Measurements from ENCODE around the gene KCNIP2.
"Not testable (repeated sequence)": the region's sequence is repeated elsewhere in the genome, so short reads cannot be mapped to it uniquely, and the experiment has no call there.

The KCNIP2 gene

DNA sequence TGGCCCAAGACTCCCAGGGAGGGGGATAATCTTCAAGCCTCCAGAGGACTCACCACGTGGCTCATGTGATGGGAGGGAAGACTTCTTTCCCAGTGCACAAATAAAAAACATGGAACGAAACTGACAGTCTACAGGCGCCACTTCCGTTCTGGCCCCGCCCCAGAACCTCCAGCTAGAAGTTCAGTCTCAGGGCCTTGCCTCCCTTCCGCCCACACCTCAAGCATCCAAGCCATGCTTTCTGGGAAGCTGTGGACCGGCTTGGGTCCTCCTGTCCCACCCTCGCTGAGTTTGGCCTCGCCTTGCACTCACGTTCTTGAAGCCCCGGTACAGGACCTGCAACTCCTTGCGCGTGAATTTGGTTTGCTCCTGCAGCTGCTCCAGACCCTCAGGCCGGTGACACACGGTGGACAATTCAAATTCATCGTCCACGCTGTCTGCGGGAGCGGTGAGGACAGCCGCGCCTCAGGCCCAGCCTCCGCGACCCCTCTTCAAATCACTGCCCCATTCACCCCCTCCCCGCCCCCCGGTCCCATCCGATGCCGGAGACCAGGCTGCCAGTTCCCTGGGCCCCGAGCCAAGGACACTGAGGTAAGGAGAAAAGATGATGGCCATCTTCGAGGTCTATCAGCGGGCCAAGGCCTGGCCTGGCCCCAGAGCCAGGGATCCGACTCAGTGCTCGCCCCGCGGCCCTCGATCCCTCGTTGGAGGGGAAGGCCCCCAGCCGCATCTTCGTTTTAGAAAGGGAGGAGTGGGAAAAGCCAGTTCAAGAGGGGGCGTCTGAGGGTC lies 14.6 kb downstream of the KCNIP2 start:
- DNase-seq (ENCODE audit: low spot score) = no peak

DNA sequence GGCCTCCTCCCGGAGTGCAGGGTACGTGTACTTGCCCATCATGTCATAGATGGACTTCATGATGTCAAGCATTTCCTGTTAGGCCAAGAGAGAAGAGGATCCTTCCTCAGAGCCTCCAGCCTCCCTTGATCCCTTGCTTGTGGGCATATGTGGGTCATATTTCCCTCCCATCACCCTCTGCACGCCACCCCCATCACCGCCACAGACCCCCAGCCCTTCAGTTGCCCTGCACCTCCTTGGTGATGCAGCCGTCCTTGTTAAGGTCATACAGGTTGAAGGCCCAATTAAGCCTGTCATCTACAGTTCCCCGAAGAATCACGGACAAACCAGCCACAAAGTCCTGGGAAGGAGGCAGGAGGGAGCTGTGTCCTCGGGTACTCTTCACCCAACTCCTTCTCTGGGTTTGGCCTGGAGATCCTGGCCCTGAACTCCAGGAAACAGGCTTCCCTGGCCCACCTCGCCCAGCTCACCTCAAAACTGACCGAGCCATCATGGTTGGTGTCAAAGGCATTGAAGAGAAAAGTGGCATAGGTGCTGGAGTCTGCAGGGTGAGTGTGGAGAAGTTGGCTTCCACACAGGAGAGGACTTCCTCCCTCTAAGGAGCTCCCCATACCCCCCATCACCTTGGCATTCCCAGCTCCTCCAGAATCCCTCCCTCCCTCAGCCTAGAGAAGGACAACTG lies 15.5 kb downstream of the KCNIP2 start:
- DNase-seq (ENCODE audit: low spot score) = no peak

DNA sequence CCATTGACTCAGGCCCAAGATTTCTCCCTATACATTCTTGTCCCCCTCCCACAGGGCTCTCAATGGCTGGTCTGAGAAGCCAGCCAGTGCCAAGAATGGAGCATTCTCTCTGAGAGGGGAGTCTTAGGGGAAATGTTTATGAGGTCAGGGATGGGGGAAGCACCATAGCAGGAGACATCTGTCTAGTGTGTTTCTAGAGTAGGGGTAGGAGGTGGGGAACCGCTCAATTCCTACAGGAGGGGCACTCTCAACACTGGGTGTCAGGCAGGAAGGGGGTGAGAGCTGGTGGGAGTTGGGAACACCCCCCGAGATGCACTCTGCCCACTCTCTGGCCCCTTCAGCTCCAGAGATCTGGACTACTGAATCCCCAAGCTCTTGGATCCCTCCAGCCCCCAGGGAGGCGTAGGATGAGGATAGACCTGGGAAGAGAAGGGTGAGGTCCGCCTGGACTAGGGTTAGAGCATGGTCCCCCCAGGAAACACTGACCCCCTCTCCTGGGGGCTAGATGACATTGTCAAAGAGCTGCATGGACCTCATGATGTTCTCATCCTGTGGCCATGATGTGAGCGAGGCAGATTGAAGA lies 16.7 kb downstream of the KCNIP2 start:
- no peak for DNase-seq (ENCODE audit: low spot score)

- no peak for DNase-seq (ENCODE audit: low spot score)
These were observed 18.9 kb downstream of the KCNIP2 start for GRCh38 chr10:101824736-101825135.

DNA sequence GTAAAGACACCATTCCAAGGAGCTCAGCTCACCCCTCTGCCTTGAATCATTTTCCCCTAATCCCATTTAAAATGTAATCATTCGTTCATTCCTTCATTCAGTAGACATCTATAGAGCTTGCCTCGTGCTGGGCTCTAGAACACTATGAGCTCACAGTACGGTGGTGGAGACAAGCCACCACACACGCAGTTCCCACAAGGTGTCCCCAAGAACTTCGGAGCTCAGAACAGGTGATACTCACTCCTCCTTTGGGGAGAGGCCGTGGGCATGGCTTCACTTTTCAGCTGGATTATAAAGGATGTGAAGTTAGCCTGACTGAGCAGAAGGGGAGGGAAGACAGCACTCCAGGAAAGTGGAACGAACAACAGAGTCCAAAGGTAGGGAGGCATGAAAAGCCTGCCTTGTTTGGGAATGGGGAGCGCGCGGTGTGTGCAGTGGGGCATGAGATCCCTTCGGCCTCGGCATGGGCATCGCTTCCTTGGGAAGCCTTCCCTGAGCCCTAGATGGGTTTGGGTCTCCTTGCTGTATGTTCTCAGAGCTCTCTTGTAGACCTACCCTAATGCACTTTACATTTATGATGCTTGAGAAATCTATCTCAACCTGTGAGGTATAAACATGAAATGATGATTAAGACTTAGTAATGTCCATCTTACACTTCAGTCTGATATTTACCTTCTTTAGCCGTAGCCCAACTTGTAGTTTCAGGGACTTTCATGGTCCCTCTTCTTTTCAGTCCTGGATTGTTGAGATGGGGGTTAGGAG lies 24.5 kb downstream of the KCNIP2 start:
- DNase-seq (ENCODE audit: low spot score) = no peak

- peak; percentile 98 for DNase-seq (ENCODE audit: low spot score)
These were observed 25.3 kb downstream of the KCNIP2 start, which contains the start of gene OGA for GRCh38 chr10:101818119-101818871. TSS of gene OGA (minus strand) at chr10:101818444. CDS start at chr10:101818022, 422 bp downstream.

DNA sequence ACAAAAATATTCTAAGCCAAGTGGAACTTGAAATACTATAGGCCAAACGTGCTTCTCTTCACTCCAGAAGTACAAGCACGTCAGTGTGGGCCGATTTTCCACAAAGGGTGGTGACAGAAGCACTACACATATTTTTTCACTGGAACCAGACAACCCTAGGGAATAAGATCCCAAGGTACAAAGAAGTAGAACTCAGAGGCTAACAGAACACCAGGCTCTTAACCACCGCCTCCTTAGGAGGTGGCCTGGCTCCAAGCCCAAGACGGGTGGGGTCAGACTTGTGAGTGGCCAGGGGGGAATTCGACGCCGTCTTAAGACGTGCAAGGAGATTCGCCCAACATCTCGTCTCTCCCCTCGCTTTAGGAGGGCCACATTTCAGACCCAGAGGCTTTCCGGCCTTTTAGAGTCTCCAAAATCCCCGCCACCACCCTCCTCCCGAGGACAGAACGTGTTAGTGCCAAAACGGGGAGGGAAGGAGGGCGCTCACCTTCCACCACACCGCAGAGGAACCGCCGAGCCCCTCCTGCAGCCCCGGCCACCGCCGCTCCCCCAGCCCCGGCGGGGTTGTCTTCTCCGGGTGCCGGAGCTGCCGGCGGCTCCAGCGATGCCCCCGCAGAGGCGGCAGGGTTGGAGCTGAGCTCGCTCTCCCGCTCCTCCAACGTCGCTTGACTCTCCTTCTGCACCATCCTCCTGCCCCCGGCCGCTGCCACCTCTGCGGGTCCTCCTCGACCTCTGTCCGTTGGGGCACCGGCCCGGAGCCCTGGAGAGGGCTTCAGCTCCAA lies 26.1 kb downstream of the KCNIP2 start:
- DNase-seq (ENCODE audit: low spot score) = peak; percentile 78

DNA sequence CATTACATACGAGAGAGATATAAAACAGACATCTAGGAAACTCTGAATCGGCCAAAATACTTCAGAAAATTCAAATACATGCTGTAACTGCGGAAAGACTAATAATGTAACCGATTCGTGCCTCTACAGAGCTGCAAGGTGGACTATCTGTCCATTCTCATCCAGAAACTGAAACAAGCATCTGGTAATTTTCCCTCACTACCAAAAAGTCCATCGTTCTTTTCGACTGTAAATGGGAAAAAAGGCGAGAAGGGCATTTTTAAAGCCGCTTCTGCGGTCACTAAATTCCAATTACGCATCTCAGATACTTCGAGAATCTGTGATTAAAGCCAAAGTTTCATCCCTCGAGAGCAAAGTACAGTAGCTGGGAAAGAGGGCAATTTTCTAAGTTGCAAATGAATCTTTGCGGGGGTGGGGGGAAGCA lies 26.7 kb downstream of the KCNIP2 start:
- no peak for DNase-seq (ENCODE audit: low spot score)

- no peak for DNase-seq (ENCODE audit: low spot score)
These were observed 27.2 kb downstream of the KCNIP2 start for GRCh38 chr10:101816376-101816775.

DNA sequence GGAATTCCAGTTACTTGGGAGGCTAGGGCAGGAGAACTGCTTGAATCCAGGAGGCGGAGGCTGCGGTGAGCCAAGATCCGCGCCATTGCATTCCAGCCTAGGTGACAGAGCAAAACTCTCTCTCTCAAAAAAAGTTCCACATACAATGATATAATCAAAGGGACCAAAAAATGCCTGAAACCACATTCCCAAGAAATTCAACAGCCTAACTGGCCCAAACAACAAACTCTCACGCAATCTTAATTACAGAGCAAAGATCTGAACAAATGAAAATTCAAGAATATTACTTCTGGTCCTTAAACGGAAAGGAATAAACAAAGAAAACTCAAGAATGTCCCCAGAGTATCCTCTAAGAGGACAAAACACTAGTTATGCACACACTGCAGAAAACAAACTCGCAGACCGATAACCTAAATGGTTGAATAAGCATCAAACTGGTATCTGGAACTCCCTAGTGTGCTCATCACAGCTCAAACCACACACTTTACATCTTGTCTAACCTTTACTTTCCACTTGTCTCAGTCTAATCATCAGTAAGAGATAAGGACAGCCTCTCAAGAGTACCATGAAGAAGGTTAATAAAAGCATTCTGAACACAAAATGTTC lies 29.0 kb downstream of the KCNIP2 start:
- DNase-seq (ENCODE audit: low spot score) = no peak

DNA sequence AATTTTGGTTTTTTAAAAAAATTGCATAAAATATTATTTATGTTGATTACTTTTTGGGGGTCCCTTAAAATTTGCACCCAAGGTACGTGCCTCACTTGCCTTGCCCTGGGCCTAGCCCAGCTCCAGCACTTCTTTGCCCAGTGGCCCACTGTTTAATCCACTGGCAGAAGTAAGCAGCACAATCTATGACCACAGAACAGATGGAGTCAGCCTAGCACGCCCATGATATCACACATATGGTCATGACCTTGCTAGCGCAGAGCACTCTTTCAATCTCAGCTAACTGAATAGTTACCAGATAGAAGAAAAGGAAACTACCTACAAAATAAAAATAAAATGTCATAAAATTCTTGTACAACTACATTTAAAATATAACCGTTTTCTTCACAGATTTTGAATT lies 31.0 kb downstream of the KCNIP2 start:
- no peak for DNase-seq (ENCODE audit: low spot score)

- DNase-seq (ENCODE audit: low spot score) = no peak
These were observed 36.4 kb downstream of the KCNIP2 start for GRCh38 chr10:101807158-101807557.

GRCh38 chr10:101803511-101803910 lies 40.1 kb downstream of the KCNIP2 start:
- no peak for DNase-seq (ENCODE audit: low spot score)

- no peak for DNase-seq (ENCODE audit: low spot score)
These were observed 46.1 kb downstream of the KCNIP2 start for GRCh38 chr10:101797403-101798059.

DNA sequence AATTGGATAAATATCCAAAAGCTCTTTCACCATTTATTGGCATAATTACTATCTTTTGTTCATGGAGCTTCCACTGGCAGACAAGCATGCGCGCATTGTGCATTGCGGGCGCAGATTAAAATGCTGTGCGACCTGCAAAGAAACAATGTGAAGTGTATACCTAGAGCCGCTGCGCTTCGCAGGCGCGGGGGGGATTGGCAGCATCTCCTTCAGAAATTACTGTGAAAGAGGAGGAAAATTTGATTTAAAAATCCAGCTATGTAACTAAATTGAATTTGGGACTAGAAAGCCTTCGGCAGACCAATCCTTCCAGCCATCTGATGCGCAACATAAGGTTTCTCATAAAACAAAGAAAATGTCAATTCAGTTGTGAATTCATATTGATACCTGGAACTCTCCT lies 50.1 kb downstream of the KCNIP2 start:
- no peak for DNase-seq (ENCODE audit: low spot score)

DNA sequence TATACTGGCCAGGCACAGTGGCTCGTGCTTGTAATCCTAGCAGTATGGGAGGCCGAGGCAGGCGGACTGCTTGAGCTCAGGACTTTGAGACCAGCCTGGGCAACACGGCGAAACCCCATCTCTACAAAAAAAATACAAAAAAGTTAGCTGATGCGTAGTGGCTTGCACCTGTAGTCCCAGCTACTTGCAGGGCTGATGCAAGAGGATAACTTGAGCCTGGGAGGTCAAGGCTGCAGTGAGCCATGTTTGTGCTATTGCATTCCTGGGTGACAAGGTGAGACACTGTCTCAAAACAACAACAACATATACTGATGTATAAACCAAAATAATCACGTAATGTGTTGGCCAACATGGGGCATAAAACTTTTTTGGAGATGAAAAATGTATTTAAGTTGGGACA lies 53.9 kb downstream of the KCNIP2 start:
- no peak for DNase-seq (ENCODE audit: low spot score)

GRCh38 chr10:101789231-101789630 lies 54.4 kb downstream of the KCNIP2 start:
- DNase-seq (ENCODE audit: low spot score) = not testable (repeated sequence)

DNA sequence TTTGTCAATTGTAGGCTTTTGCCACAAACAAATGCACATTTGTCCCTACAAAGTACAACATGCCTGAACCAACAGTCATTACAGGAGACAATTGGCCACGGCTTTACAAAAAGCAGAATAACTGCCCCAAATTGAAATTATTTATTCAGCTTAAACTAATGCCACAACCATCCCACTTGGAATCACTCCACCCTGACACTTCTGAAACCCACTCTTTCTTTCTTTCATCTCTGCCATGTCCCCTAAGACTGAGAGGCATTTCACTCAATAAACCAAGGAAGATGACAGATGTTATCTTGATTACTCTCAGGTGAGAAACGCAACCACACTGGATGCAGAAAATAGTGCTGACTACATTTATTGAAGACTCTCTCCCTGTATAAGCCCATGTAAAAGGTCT lies 57.8 kb downstream of the KCNIP2 start:
- no peak for DNase-seq (ENCODE audit: low spot score)

- no peak for DNase-seq (ENCODE audit: low spot score)
These were observed 59.0 kb downstream of the KCNIP2 start for GRCh38 chr10:101784558-101784957.

DNA sequence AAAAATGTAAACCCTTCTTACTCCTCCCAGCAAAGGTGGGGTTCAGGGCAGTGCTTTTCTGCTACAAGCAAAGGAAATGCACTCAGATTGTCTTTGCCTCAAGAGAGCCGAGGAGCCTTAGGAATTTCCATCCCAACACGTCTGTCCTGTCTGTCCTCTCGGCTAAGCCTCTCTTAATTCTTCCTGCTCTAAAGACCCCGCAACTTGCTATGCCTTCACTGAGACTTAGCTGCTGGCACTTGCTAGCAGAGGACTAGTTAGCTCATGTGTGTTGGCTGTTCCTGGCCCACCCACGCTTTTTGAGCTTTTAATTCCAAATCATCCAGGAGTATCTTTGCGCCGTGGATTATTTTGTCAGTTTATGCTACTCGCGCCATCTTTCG lies 59.9 kb downstream of the KCNIP2 start:
- DNase-seq (ENCODE audit: low spot score) = no peak

Data from pons (tissue), 1 donor.